DMS 273 (cell line): ENCODE results near the gene KCNJ6.
A peak's percentile ranks its signal among the peaks of the same experiment; 100 is the strongest.
"Not testable (repeated sequence)": the region's sequence is repeated elsewhere in the genome, so short reads cannot be mapped to it uniquely, and the experiment has no call there.

Experiments used
- DNase-seq: peaks from one replicate; lab custom pipeline; 2025; ENCODE audit not compliant: unreplicated experiment; lab: John Stamatoyannopoulos, UW

The KCNJ6 gene

DNA sequence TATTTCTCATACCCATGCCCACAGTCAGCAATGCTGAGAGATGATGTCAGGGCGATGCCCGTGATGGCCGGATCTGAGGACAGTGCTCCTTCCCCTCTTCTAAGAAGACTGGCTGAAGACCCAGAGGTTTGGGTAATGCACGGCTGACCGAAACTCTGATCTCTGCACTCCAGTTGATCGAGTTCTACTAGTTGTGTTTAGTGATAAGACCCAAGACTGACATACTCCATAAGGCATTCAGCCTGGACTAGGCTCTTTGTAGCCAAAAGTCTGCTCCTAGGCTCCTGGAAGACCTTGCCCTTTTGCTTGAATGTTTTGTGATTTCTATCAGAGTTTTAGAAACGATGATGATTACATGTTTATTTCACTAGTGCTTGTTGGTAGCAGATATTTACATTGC lies 298.2 kb downstream of the KCNJ6 start:
- no peak for DNase-seq

DNA sequence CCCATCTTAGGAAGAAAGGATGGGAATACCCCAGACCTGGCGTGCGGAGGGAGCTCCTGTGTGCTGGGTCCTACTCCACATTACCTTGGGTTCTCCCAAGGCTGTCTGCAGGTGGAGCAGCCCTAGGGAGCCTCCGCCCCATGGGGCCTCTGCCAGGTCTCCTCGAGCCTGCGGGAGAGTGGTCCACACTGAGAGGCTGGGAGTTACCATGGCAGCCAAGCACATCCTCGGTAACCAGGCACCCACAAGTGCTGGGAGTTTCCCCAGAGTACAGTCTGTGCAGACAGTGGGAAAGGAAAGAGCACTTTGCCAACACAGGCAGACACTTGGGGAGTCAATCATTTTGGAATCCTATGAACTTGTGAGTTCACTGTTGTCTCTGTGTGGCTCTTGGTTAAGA lies 300.3 kb downstream of the KCNJ6 start:
- DNase-seq, result no peak

DNA sequence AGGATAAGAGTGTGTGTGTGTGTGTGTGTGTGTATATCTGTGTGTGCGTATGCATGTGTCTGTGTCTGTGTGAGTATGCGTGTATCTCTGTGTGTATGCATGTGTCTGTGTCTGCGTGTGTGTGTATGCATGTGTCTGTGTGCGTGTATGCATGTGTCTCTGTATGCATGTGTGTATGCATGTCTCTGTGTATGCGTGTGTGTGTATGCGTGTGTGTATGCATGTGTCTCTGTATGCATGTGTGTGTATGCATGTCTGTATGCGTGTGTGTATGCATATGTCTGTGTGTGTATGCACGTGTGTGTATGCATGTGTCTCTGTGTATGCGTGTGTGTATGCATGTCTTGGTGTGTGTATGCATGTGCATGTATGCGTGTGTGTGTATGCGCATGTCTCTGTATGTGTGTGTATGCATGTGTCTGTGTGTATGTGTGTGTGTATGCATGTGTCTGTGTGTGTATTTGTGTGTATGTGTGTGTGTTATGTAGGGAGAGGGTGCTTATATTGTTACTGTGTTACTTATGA lies 301.8 kb downstream of the KCNJ6 start:
- no peak for DNase-seq

DNA sequence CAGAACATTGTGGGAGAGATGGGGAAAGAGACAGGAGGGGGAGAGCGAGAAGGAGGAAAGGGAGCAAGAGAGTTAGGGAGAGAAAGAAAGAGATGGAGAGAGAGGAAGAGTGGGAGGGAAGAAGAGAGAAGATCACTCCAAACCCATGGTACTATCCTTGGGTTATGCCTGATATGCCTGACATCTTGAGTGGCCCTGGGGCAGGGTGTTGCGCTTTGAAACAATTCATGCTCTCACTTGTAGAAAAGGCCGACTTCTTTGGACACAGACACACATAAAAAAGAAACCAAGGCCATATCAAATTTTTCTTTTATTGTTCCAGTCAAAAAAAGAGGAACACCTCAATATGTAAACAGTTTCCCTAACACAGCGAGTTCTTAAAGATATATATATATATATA lies 309.2 kb downstream of the KCNJ6 start:
- DNase-seq, result no peak

DNA sequence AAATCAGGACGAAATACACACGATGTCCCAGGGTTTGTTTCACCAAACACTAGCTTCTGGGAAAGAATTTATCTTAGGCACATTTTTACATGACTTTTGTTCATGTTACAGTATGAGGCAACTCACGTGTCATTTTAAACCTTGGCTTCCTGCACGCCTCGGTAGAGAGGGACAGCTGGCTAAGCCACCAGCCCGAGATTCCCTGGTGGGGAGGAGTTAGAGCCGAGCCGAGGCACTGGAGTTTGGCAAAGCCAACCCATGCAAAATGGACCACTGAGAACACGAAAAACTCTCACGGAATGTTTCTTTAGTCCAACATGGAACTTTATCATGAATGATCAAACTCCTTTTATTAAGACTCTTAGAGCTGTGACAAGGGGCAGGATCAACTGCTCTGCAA lies 309.7 kb downstream of the KCNJ6 start:
- no peak for DNase-seq

DNA sequence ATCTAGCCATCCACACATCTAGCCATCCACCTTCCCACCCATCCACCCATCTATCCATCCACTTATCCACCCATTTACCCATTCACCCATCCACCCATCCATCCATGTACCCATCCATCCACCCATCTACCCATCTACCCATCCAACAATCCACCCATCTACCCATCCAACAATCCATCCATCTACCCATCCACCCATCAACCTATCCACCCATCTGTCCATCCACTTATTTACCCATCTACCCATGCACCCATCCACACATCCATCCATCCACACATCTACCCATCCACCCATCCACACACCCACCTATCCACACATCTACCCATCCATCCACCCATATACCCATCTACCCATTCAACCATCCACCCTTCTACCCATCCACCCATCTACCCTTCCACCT lies 311.3 kb downstream of the KCNJ6 start:
- DNase-seq, result no peak

DNA sequence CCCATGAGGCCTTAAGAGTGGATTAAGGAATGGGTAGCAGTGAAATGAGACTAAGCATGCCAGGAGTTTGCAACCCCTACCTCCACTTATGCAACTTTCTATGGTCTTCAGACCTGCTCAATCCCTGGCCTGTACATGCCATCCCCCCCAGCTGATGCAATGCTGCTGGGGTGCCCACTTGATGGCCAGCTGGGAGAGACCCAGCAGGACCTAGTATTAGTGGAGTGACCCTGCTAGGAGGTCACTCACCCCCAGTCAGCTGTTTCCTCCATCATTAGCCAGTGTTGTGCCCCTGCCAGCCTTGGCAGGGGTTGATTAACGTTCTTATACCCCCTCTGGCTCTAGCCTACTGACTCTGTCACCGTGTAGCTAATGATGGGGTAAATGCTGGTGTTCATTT lies 313.1 kb downstream of the KCNJ6 start:
- DNase-seq, result no peak

DNA sequence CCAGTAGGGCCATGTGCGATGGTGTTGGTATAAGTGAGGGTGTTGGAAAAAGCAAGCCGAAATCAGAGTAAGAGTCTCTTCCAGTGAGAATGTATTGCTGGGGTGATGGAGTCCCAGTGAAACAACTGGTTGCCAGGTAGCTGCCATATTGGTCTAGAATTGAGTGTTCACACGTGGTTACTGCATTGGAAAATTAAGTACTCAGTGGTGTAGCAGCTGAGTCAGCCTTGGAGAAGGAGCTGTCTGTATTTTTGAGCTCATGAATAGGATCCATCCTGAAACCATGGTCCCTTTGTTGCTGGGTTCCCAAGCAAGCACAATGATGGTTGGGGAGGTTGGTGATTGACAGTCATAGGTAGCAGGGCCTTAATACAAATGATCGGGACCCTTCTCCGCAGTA lies 314.3 kb downstream of the KCNJ6 start:
- DNase-seq, result no peak

DNA sequence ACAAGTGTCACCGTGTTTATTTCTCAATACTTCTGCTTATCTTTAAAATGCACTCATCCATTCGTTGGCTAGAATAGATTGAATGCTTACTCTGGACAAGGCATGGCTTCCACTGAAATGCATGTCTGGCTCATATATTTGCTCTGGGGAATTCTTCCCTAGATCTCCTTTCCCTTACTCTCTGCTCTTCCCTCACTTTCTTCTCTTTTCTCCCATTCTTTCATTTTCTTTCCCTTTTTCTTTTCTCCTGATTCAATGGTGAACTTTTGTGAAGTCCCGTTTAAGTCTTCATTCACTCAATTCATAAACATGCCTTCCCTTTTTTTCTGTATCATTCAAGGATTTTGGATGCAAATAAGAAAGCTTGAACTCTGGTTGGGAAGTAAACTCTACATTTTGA lies 315.2 kb downstream of the KCNJ6 start:
- DNase-seq, result no peak

DNA sequence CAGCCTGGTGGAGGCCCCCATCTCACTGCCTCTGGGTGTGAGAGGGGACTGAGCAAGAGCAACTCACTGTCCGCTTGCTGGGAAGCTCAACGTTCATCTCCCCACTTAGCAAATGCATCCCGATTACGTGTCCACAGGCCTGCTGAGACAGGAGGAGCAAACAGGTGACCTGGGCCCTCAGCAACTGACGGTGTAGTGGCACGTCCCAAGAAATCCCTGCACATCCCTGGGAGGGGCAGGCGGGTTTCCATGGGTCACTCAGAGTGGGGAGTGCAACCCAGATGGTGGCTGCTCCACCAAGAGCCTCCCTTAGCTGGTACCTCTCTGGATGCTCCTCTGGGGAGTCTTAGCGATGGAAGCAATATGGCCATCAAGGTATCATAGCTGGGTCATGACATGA lies 320.3 kb downstream of the KCNJ6 start:
- no peak for DNase-seq

DNA sequence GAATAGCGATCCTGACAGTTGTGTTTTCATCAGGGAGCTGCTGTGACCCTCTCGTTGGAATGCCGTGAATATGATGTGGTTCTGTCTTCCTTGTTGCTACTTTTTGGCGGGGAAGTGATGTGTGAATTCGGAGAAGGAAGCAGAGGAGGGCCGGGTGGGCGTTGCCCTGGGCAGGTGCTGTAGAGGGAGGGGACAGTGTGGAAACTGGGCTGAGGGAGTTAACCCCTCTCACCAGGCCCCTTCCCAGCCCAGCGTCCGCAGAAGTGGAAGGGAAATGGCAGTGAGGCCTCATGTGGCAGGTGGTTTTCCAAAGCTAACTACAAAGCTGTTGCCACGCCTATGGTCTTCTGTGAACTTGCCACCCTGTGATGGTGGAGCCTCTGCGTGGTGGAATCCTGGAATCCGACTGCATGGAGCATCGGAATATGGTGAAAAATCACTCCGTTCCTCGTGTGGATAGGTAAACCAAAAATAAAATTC lies 321.7 kb downstream of the KCNJ6 start:
- no peak for DNase-seq

DNA sequence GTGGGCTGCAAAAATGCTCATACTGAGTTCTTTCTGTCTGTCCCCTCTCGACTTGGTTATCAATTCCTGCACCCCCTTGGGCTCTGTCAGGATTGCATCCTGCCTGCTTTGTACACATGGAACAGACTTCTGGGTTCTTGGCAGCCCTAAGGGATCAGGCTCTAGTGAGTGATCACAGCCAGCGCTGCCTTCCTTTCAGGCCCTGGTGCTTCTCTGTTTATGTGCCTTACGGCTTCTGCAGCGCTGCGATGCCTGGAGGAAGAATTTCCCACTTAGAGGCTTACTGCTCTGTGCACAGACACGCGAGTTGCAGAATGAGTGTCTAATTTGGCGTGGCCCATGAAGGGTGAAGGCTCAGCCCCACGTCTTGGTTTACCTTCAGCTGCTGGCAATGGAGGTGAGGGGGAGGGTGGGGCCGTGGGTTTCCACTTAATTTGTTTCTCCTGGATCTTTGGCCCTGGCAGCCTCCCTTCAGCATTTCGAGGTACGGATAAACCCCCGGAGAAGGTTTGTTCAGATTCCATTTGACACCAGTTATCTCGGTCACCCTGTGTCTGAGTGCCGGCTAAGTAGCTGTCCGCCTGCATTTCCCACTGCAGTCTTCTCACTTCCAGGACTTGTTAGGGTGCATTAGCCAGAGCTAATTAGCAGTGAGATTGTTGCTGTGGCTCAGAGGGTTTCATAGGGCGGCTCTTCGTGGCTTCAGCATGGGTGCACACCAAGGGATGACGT lies 322.4 kb downstream of the KCNJ6 start:
- no peak for DNase-seq

DNA sequence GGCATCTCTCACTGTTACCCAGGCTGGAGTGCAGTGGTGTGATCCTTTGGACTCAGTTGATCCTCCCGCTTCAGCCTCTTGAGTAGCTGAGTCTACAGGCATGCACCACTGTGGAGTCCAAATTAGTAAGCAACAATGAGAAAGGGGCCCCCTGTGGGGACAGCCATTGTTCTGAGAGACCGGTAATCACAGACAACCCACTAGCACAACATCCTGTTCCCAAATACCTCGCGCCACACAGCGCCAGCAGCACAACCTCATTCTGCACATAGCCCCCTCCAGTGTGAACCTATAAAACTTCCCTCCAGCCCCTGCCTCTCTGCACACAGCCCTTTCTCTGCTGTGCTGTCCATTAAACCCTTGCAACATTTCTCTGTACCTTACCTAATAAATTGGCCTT lies 323.2 kb downstream of the KCNJ6 start:
- DNase-seq, result no peak

DNA sequence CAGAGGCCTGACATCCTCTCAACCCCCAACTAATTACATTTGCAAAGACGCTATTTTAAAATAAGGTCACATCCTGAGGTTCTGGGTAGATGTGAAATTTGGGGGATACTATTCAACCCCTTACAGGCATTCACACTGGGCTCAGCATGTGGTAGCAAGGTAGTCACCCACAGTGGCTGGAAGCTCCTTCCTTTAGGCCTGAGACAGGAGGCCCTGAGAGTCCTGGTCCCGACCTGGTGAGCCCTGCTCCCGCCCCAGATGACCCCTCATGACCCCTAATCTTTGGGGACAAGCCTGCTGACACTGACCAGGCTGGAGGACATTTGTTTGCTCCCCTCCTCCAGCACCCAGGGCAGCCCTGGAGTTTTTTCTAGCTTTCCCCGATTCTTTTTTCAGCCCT lies 323.8 kb downstream of the KCNJ6 start:
- DNase-seq, result no peak

DNA sequence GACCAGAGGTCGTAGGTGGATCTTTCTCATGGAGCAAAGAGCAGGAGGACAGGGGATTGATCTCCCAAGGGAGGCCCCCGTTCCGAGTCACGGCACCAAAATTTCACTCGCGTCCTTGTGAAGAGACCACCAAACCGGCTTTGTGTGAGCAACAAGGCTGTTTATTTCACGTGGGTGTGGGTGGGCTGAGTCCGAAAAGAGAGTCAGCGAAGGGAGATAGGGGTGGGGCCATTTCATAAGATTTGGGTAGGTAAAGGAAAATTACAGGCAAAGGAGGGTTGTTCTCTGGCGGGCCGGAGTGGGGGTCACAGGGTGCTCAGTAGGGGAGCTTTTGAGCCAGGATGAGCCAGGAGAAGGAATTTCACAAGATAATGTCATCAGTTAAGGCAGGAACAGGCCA lies 324.3 kb downstream of the KCNJ6 start:
- DNase-seq, result not testable (repeated sequence)

DNA sequence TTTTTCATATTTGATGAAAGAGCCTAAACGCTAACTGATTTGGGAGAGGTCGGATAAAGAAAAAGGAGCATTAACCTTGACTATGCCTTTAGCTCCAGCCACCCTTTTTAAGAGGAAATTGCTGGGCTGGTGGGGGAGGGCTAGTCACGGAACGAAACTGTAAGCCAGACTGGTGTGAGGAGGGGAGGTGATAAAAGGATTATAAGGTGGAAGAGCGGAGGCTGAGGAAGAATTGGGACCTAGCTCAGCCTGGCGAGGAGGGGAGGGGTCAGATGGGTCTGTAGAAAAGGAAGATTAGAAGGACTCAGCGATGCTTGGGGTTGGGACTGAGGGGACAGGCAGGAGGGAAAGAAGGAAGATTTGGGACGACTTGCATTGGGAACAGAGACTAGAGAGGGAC lies 325.4 kb downstream of the KCNJ6 start:
- DNase-seq, result not testable (repeated sequence)

DNA sequence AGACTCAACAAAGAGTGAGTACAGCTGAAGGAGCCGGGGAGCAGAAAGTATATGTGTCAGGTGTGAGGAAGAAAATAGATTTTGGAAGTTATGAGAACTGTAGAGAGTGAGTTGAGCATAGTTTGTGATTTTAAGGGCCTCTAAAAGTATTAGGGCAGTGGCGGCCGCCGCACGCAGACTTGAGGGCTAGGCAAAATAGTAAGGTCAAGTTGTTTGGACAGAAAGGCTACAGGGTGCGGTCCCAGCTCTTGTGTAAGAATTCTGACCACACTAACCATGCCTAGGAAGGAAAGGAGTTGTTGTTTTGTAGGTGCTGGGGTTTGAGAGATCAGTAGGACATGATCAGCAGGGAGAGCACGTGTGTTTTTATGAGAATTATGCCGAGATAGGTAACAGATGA lies 327.6 kb downstream of the KCNJ6 start:
- not testable (repeated sequence) for DNase-seq

DNA sequence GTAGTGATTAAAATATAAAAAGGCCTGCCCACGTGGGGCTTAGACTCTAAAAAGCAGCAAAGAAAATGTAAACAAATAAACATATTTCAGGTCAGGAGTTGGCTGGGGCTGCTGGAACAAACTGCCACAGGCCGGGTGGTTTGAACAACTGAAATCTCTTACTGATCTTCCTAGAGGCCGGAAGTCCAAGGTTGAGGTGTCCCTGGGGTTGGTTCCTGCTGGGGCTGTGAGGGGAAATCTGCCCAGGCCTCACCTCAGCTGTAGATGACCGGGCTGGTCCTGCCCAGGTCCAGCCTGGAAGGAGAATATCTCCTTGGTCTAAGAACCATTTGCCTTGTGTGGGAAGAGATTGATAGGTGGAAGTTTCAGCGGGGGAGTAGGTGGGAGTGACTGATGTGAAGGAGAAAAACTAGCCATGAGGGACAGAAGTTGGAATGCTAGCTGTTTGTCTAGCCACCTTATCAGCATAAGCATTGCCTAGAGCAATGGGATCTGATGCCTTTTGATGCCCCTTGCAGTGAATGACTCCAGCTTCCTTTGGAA lies 328.6 kb downstream of the KCNJ6 start:
- no peak for DNase-seq

DNA sequence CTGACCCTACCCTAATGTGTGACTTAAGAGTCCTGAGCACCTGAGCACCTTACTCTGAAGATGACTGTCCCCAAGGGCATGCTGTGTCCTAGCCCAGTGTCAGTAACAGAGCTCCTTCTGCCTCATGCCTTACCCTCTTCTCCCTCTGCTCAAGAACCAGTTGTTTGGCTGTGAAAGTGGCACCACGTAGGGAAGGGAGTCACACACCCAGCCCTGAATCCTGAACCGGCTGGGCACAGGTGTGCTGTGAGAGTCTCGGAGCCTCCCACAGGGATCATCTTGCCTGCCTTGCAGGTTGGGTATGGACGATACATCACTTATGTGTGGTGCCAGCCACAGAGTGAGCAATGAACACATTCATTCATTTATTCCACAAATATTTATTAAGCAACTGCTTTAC lies 329.1 kb downstream of the KCNJ6 start:
- DNase-seq, result no peak

DNA sequence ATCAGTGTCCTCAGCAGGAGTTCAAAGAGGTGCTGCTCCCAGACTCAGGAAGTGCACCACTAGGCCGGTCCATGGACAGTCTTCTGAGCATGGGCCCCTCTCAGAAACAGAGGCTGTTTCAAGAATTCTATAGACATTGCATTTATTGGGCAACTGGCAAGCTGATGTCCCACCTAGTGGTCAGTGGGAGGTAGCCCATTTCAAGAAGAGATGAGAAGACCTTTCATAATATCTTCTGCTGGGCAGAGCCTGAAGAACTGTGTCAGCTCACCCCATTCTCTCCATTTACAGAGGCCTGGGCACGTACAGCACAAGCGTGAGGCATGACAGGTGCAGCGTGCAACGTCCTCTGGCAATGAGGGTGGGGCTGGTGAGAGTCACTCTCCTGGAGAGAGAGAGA lies 333.7 kb downstream of the KCNJ6 start:
- peak; percentile 56 for DNase-seq

DNA sequence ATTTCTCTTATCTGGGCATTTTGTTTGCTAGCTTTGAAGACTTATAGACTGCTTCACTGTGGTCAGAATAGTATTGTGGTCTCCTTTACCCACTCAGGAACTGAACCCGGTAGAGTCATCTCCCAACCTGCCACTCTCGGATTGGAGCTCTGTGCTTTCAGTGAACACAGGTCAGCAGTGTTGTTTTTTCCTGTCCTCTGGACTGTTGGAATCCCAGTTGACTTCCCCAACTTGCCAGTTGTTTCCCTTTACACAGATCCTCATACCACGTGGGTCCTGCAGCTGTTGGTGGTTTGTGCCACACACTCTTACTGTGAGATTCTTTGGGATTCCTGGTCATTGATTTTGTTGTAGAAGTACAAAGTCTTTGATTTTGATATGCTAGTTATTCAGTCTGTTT lies 335.6 kb downstream of the KCNJ6 start:
- no peak for DNase-seq

DNA sequence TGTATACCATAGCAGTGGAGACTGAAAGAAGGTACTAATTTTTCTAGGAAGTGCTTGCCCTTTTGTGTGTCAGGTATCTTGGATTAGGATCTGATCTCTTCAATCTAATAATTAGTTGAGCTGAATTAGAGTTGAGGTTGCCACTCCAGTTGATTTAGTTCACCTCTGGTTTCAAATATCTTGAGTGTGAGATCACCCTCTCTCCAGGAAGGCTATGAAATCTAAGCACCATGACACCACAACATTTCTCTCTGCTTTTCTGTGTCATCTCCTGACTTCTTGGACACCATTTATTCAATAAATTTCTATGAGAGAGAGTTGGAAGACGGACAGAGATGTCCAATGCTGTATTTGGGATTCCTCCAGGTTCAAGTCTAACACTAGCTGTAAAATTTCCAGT lies 336.9 kb downstream of the KCNJ6 start:
- DNase-seq, result no peak
